ENCODE results near the gene FHIT. TPM values are rescaled to one million over a fixed set of nuclear protein-coding genes. Genes with fewer than 3 reads are reported as not detected.

FHIT gene
- total RNA-seq, 2 donors from 2014 or later, result 2.9 to 12.2 TPM

DNA sequence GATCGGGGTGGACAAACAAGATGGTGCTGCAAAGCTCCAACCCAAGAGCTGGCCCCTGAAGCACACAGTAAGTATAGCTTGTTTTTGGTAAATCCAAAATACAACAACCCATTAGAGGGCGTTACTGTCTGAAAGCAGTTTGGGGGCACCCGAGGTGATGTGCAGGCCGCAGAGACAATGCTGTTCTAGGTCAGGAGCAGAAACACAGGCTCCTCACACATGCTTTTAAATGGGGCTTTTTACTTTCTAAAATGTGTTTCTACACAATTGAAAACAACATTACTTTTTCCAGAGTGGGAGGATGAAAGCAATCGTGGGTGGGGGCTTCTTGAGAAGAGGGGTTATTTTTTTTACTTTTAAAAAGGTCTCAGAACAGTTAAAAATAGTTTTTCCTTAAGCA, 1172.2 kb downstream of the FHIT start:
- peak overlapping the region; percentile 24 for H3K27ac Mint-ChIP-seq
- H3K36me3 Mint-ChIP-seq (ENCODE audit: low read depth), result no peaks in the 10 kb centered on the region
- H3K9me3 Mint-ChIP-seq, result no peaks in the 10 kb centered on the region
- H3K4me3 Mint-ChIP-seq, result peak overlapping the region; percentile 37
- H3K4me1 Mint-ChIP-seq, result peaks cover 26% of the 10 kb centered on the region
- ATAC-seq (replicated peaks), result peak; percentile 38
- peaks cover 4% of the 10 kb centered on the region for H3K27me3 Mint-ChIP-seq

DNA sequence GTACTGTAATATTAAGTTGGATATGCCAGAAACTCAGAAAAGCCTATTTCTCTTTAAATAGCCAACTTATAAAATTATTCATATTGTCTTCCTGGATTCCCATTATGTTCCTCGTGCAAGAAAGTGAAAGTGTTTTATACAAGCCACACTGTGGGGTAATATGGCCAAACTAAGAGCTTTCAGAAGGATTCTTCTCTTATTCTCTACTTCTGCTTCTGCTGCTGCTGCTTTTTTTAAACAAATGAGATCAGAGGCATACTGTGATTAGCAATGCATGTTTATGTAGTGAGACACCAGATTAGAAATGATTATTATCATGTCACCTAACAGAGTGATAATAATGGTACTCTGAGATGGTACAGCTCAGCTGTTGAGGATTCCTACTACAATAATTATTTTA, 1174.9 kb downstream of the FHIT start:
- Mint-ChIP-seq H3K4me1 (peaks cover 19% of the 10 kb centered on the region), H3K27ac (no peak overlapping the region), H3K9me3 (peaks cover 9% of the 10 kb centered on the region), H3K36me3 (ENCODE audit: low read depth) (no peaks in the 10 kb centered on the region), H3K27me3 (peaks cover 4% of the 10 kb centered on the region), H3K4me3 (peak overlapping the region; percentile 36)
- ATAC-seq (replicated peaks), result no peak

DNA sequence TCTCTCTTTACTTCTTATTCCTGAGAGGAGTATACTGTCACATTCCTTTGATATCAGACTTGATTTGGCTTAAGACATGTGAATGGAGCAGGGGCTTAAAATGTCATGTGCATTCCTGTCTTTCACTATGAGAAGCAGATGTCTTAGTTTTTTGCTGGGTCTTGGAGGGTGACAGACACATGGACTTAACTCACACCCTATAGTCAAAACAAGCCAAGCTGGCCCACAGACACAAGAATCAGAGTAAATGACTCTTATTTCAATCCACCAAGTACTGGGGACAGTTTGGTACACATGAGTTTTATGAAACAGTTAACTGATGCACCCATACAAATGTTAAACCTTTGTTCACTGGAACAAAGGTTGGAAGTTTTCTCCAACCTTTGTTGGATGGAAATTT, 1177.3 kb downstream of the FHIT start:
- peaks cover 8% of the 10 kb centered on the region for H3K4me1 Mint-ChIP-seq
- H3K36me3 Mint-ChIP-seq (ENCODE audit: low read depth), result no peaks in the 10 kb centered on the region
- peak overlapping the region; percentile 5 for H3K4me3 Mint-ChIP-seq
- peaks cover 4% of the 10 kb centered on the region for H3K27me3 Mint-ChIP-seq
- no peak for ATAC-seq (replicated peaks)
- peaks cover 10% of the 10 kb centered on the region for H3K9me3 Mint-ChIP-seq
- H3K27ac Mint-ChIP-seq, result peak overlapping the region; percentile 23

DNA sequence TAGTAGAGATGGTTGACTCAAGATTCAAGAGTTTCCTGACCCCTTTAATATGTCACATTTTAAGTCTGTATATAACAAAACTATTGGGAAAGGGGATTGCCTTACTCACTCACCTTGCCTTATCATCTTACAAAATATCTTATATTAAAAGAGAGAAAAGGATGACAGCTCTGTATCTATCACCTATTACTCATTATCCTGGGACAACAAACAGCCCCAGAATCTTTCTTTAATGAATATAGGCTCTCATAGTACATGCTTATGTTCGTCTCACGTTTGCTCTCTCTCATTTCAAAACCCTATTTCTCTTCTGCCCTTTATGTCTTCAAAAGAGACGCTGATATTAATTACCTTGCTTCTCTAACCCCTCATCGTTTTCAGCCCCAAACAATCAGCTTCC, 1178.0 kb downstream of the FHIT start:
- H3K4me1 Mint-ChIP-seq, result peaks cover 8% of the 10 kb centered on the region

DNA sequence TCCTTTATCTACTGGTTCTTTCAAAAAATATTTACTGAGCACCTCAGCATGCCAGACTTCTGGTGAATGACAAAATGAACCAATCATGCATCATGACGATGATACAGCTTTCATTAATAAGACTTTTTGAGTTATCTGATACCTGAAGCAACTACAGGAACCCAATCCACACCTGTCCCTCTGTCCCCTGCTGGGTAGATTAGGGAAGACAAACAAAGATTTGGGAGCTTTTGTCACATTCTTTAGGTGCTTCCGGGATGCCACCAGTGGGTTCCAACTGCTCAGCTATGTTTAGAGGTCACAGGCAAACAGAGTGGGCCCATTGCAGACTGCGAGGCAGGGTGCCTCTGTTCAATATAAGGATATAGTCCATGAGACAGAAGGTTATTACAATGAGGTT, 1180.9 kb downstream of the FHIT start:
- H3K9me3 Mint-ChIP-seq, result peaks cover 10% of the 10 kb centered on the region
- H3K4me3 Mint-ChIP-seq, result no peak overlapping the region
- ATAC-seq (replicated peaks), result no peak
- H3K27ac Mint-ChIP-seq, result no peak overlapping the region
- H3K4me1 Mint-ChIP-seq, result peaks cover 8% of the 10 kb centered on the region
- H3K36me3 Mint-ChIP-seq (ENCODE audit: low read depth), result no peaks in the 10 kb centered on the region
- H3K27me3 Mint-ChIP-seq, result peaks cover 4% of the 10 kb centered on the region

More for the DNA sequence above, 1178.0 kb downstream of the FHIT start:
- H3K4me3 Mint-ChIP-seq, result peak overlapping the region; percentile 5
- peaks cover 10% of the 10 kb centered on the region for H3K9me3 Mint-ChIP-seq
- no peak for ATAC-seq (replicated peaks)
- no peaks in the 10 kb centered on the region for H3K36me3 Mint-ChIP-seq (ENCODE audit: low read depth)
- peak overlapping the region; percentile 23 for H3K27ac Mint-ChIP-seq
- H3K27me3 Mint-ChIP-seq, result peaks cover 4% of the 10 kb centered on the region

DNA sequence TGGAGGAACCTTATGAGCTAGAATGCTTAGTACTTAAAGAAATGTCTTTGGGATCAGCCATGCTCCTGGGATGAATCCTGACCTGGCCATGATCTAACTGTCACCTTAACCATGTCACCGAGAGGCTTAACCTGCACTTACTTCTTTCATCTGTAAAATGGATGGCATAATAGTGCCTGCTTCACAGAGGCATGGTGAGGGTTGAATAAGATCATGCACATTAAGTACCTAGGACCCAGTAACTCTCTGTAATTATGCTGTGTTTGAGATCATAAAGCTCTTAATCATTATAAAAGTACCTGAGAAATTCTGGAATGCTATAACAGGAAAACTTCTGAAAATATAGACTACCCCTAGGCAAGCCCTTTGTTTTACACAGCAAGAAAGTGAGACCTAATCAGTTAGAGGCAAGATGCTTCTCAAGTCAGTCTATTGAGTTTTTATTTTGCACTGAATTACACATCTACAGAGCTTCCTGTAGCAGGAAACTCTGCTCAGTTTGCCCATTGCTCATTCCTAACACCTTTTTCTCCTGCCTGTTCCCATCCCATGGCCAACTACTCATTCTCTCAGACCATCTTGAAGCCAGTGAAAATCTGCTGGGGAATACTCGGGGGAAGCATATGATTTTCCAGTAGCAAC, 1185.9 kb downstream of the FHIT start:
- Mint-ChIP-seq H3K4me3 (no peak overlapping the region), H3K4me1 (peaks cover 6% of the 10 kb centered on the region), H3K9me3 (no peaks in the 10 kb centered on the region), H3K27me3 (no peaks in the 10 kb centered on the region), H3K27ac (no peak overlapping the region), H3K36me3 (ENCODE audit: low read depth) (no peaks in the 10 kb centered on the region)
- ATAC-seq (replicated peaks), result peak; percentile 31

DNA sequence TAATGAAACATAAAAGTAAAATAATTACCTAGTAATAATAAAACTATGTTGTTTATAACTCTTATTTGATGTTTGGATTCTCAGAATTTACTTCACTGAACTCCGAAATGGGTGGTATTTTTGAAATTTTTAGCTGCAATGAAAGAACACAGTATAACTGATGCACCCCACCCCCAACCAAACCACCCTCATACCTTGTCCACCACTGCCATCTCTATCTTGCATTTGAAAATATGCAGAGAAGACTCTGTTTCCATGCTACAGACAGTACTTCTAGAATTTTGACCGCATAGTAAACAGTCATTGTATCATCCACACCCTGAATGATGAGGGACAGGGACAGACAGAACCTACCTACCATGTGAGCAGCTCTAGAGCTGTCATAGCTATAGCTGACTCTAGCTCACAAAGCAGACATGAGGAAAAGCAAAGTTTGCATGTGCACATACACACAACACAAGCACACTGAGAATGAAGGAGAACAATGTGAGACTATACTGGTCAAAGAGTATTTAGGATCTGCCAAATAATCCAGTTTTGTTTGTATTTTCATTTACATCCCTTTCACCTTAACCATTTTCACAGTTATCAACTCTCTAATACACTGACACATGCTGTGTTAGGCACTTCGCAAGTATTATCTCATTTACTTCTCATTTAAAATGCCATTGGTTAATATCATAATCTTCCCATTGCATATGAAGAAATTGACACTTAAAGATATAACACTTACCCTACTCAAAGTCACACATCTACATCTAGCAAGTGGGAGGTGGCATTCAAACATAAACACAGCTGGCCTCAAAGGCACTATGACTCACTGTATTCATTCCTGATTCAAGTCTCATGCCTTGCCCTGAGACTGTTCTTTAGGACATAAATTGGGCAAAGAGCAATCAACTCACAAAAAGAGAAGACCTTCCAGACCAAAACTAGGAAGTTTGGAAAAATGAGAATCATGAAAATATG, 1186.8 kb downstream of the FHIT start:
- Mint-ChIP-seq H3K4me1 (peaks cover 6% of the 10 kb centered on the region), H3K27me3 (no peaks in the 10 kb centered on the region), H3K4me3 (no peak overlapping the region), H3K27ac (no peak overlapping the region), H3K36me3 (ENCODE audit: low read depth) (no peaks in the 10 kb centered on the region), H3K9me3 (no peaks in the 10 kb centered on the region)
- ATAC-seq (replicated peaks), result peak; percentile 95

DNA sequence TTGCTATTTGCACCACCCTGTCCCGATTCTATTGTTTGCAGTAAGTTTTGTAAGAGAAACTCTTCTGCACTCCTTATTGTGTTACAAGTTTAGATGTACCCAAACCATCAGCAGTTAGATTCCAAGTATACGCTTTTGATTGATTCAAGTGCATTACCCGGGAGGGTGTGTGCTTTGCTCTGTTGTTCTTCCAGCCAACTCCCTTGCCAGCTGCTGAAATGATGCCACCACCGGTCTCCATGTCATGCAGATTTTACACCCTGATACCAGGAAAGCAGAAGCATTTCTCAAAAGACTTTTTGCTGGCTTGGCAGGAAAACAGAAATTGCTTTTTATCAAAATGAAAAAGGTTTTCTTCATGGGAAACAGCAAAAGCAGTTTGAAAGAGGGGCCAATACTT, 1194.8 kb downstream of the FHIT start:
- Mint-ChIP-seq H3K4me1 (peaks cover 7% of the 10 kb centered on the region), H3K36me3 (ENCODE audit: low read depth) (no peaks in the 10 kb centered on the region), H3K4me3 (peak overlapping the region; percentile 3), H3K9me3 (no peaks in the 10 kb centered on the region), H3K27me3 (no peaks in the 10 kb centered on the region), H3K27ac (no peak overlapping the region)
- ATAC-seq (replicated peaks), result no peak

DNA sequence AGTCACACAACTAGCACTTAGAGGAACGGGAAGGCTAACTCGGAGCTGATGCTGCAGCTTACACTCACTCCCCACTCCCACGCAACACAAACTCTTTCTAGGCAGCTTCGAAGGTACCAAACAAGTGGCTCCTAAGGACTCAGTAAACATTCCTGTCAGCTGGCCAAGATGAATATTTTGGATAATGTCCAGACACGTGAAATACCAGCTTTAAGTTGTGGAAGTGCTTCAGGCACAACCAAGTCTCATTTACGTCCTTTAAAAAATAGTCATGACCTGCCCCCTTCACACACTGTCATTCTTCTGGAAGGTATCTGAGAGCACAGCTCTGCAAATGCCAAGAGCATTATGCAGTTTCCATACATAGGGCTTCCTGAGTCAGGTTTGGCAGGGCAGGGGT, 1195.5 kb downstream of the FHIT start:
- ATAC-seq (replicated peaks), result no peak
- H3K27me3 Mint-ChIP-seq, result no peaks in the 10 kb centered on the region
- no peak overlapping the region for H3K27ac Mint-ChIP-seq
- peak overlapping the region; percentile 3 for H3K4me3 Mint-ChIP-seq
- no peaks in the 10 kb centered on the region for H3K9me3 Mint-ChIP-seq
- H3K36me3 Mint-ChIP-seq (ENCODE audit: low read depth), result no peaks in the 10 kb centered on the region
- peaks cover 7% of the 10 kb centered on the region for H3K4me1 Mint-ChIP-seq

DNA sequence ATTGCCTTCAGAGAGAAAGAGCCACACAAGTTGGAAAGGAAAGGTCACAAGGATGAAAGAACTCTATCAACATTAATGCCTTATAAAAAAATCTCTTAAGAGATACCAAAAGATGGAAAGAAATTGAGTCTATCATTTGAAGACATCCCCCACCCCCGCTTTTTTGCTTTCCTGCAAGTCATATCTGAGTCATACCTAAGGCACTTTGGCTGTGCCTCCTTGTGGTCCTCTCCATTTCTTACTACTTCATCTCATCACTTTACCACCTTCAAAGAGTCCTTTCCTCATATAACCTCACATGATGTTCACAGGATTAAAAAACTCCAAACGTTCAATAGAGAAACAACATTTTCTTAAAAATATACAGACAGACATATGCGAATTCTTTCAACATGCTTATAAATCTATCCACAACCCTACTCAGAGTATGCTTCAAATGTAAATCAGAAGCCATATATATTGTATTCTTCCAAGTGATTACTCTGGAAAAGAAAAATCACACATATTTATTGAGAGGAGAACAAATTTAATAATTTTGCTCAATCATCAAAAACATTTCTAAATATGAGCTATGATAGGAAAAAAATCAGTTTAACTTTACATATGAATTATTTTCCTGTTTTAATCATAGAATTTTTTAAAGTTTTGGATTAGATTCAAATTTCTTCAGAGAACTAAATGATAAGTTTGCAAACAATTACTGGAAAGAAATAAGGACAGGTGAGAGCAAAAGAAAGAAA, 1197.6 kb downstream of the FHIT start:
- Mint-ChIP-seq H3K4me1 (peaks cover 7% of the 10 kb centered on the region), H3K4me3 (peak overlapping the region; percentile 8), H3K9me3 (no peaks in the 10 kb centered on the region), H3K27ac (no peak overlapping the region), H3K27me3 (no peaks in the 10 kb centered on the region), H3K36me3 (ENCODE audit: low read depth) (no peaks in the 10 kb centered on the region)
- peak; percentile 88 for ATAC-seq (replicated peaks)

DNA sequence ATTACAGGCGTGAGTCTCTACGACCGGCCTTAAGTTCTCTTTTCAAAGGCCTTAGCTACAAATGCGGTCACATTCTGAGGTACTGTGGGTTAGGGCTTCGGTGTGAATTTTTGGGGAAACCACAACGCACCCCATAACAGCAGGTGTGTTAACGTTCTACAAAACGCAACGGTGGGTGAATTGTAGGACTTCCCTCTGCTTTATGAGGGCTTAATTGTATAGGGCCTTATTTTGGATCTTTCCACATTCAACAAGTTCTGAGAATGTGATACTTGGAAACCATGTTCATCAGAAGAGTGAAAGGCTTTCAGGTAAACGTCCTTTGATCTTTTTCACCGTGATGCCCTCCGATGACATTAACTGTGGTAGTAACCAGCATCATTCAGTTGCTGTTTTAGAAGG, 1202.8 kb downstream of the FHIT start:
- H3K27me3 Mint-ChIP-seq, result no peaks in the 10 kb centered on the region
- H3K4me1 Mint-ChIP-seq, result peaks cover 10% of the 10 kb centered on the region

DNA sequence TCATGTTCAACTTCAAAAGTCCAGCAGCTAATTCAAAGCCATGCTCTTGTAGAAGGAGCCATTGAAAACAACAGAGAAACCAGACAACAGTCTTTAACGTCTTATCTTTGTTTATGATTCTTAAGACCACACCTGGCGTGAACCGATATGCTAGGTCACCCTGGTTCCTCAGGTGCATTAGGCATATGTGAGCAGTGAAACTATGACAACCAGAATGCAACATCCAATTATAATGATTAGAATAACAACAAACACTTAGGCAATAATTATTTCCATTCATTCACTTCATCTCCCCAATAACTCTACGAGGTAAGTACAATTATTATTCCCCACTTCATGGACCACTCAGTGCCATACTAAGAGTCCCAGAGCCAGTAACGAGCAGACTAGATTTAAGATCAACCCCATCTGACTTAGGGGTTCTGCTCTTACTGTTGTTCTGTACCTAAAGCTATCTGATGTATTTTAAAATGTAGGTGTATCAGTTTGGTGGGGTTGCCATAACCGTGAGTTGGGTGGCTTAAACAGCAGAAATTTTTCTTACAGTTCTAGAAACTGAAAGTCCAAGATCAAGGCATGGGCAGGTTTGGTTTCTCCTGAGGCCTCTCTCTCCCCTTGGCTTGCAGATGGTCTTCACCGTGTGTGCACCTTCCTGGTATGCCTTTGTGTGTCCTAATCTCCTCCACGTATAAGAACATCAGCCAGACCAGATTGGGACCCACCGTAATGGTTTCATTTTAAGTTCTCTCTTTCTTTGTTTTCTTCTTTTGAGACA, 1203.6 kb downstream of the FHIT start:
- Mint-ChIP-seq H3K36me3 (ENCODE audit: low read depth) (no peaks in the 10 kb centered on the region), H3K27me3 (no peaks in the 10 kb centered on the region), H3K9me3 (peaks cover 5% of the 10 kb centered on the region), H3K27ac (peak overlapping the region; percentile 56), H3K4me1 (peaks cover 10% of the 10 kb centered on the region), H3K4me3 (peak overlapping the region; percentile 58)
- ATAC-seq (replicated peaks), result peak; percentile 13

More for the DNA sequence above, 1202.8 kb downstream of the FHIT start:
- H3K4me3 Mint-ChIP-seq, result peak overlapping the region; percentile 58
- H3K36me3 Mint-ChIP-seq (ENCODE audit: low read depth), result no peaks in the 10 kb centered on the region
- peaks cover 5% of the 10 kb centered on the region for H3K9me3 Mint-ChIP-seq
- peak overlapping the region; percentile 56 for H3K27ac Mint-ChIP-seq
- ATAC-seq (replicated peaks), result peak; percentile 77

DNA sequence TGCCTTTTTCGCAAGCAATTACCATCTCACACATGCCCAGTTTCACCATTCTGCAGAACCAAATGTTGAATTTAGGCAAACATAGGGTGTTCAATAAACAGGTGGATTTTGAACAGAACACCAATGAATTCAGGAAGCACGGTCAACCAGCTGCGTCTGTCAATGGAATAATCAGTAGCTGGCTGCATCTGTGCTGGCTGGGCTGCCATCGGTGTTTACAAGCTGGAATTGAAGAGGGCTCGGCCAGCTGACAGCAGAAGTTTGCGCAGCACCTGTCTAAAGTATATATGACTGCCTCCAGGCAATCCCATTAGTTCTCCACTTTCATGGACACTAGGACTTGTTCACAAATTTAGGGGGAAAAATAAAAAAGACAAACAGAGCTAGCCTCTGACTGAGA, 1205.0 kb downstream of the FHIT start:
- ATAC-seq (replicated peaks), result no peak
- Mint-ChIP-seq H3K27me3 (no peaks in the 10 kb centered on the region), H3K4me1 (peaks cover 10% of the 10 kb centered on the region), H3K27ac (no peak overlapping the region), H3K4me3 (no peak overlapping the region), H3K9me3 (peaks cover 5% of the 10 kb centered on the region), H3K36me3 (ENCODE audit: low read depth) (no peaks in the 10 kb centered on the region)

DNA sequence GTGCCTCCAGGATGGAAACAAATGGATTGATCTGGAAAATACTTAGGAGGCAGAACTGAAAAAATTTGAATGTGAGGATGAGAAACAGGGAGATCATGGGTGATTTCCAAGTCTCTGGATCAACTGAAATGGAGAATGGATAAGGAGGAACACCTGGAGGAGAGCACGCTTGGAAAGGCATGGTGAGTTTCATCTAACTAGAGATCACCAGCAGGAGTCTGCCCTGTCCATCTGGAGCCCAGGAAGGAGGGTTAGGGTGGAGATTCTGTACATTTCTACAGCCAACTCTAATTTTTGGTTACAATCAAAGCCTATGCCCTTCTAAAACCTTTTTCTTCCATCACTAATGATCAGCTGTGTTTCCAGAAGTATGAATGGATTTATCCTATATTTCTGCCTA, 1205.6 kb downstream of the FHIT start:
- Mint-ChIP-seq H3K9me3 (peaks cover 5% of the 10 kb centered on the region), H3K4me1 (peaks cover 10% of the 10 kb centered on the region), H3K27me3 (no peaks in the 10 kb centered on the region), H3K36me3 (ENCODE audit: low read depth) (no peaks in the 10 kb centered on the region), H3K27ac (no peak overlapping the region), H3K4me3 (no peak overlapping the region)
- ATAC-seq (replicated peaks), result no peak
